ENCODE measurements around the gene RASSF8.

RASSF8 gene

GRCh38 chr12:26118308-26118707 lies 159.8 kb downstream of the RASSF8 start:
- no peak for DNase-seq (ENCODE audit: low spot score)
- TF ChIP-seq, protein P1, sequence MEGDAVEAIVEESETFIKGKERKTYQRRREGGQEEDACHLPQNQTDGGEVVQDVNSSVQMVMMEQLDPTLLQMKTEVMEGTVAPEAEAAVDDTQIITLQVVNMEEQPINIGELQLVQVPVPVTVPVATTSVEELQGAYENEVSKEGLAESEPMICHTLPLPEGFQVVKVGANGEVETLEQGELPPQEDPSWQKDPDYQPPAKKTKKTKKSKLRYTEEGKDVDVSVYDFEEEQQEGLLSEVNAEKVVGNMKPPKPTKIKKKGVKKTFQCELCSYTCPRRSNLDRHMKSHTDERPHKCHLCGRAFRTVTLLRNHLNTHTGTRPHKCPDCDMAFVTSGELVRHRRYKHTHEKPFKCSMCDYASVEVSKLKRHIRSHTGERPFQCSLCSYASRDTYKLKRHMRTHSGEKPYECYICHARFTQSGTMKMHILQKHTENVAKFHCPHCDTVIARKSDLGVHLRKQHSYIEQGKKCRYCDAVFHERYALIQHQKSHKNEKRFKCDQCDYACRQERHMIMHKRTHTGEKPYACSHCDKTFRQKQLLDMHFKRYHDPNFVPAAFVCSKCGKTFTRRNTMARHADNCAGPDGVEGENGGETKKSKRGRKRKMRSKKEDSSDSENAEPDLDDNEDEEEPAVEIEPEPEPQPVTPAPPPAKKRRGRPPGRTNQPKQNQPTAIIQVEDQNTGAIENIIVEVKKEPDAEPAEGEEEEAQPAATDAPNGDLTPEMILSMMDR (IDR thresholded peaks at IDR 0.05; ENCODE audit: extremely low read depth, missing control alignments) = no peak

GRCh38 chr12:26119391-26119989 lies 161.0 kb downstream of the RASSF8 start:
- DNase-seq (ENCODE audit: low spot score) = peak; percentile 52
- TF ChIP-seq, protein P1 (IDR thresholded peaks at IDR 0.05; ENCODE audit: extremely low read depth, missing control alignments) = peak; percentile 1

GRCh38 chr12:26120561-26121274 lies 162.2 kb downstream of the RASSF8 start:
- no peak for DNase-seq (ENCODE audit: low spot score)
- TF ChIP-seq, protein P1 (IDR thresholded peaks at IDR 0.05; ENCODE audit: extremely low read depth, missing control alignments) = no peak

DNA sequence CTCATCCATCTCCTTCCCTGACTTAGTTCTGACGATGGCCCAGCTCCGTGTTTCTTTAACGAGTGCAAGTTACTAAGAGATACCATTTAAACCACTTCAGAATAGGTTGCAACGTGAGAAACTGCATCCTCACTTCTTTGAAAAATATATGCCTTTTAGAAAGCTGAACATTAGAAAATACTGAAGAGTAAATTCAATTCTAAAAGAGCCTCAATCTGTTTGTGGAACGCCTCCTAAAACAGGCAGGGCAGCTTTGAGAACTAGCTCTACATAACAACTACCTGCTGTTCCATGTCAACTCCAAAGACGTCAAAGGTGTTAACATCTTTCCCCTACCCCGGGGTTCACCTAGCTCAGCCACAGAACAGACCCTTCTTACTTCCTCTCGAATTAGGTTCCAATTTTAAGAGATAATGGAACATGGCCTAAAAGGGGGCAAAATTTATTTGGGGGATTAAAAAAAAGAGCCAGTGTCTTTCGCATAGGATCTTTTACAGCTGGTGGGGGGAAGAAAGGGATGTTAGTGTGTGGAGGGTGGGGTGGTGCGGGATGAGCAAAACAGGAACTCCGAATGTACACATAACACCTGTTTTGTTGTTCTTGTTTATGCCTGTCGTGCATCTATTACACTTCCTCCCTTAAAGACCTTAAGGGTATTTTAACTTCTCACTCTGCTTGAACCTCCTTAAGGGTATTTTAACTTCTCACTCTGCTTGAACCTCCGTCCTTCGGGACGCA lies 163.0 kb downstream of the RASSF8 start:
- no peak for DNase-seq (ENCODE audit: low spot score)
- TF ChIP-seq, protein P1 (IDR thresholded peaks at IDR 0.05; ENCODE audit: extremely low read depth, missing control alignments) = no peak

- TF ChIP-seq, protein P1 (IDR thresholded peaks at IDR 0.05; ENCODE audit: extremely low read depth, missing control alignments) = no peak
- DNase-seq (ENCODE audit: low spot score) = peak; percentile 73
Measured at GRCh38 chr12:26122061-26122680, 163.7 kb downstream of the RASSF8 start.

- TF ChIP-seq, protein P1 (IDR thresholded peaks at IDR 0.05; ENCODE audit: extremely low read depth, missing control alignments) = peak; percentile 25
- peak; percentile 71 for DNase-seq (ENCODE audit: low spot score)
Measured at GRCh38 chr12:26122681-26123481, 164.4 kb downstream of the RASSF8 start.

All from GM20000 (cell line).